Measurements from ENCODE around the gene KMT2E.
"Not testable (repeated sequence)": the region's sequence is repeated elsewhere in the genome, so short reads cannot be mapped to it uniquely, and the experiment has no call there.

The KMT2E gene

DNA sequence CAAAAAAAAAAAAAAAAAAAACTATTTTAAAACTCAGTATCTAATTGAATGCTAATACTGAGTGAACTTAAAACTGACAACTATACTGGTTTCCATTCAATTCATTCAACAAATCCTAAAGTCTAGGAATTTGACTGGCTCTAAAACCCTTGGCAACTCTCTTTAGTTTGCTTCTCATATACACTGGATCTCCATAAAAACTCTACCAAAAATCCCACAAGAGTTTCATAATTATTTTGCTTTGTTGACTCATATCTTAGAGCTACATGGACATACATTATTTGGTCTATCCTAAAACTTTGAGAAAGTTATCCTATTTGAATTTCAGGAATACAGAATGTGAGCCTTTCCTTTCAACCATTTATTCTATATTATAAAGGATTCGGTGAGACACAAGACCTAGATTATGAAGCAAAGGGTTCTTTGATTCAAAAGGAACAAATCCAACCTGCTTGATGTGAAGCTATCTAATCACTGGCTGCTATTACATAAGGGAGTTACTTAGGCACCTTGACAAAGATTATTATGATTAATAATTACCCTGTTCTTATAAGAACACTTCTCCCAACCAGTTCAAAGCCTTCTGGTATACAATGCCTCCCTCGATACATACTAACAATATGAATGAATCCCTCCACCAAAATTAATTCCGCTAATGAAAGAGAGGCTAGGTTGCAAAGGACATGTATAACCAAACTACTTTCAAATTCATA is 15.8 kb upstream of the KMT2E start:
- TF ChIP-seq, protein P1, sequence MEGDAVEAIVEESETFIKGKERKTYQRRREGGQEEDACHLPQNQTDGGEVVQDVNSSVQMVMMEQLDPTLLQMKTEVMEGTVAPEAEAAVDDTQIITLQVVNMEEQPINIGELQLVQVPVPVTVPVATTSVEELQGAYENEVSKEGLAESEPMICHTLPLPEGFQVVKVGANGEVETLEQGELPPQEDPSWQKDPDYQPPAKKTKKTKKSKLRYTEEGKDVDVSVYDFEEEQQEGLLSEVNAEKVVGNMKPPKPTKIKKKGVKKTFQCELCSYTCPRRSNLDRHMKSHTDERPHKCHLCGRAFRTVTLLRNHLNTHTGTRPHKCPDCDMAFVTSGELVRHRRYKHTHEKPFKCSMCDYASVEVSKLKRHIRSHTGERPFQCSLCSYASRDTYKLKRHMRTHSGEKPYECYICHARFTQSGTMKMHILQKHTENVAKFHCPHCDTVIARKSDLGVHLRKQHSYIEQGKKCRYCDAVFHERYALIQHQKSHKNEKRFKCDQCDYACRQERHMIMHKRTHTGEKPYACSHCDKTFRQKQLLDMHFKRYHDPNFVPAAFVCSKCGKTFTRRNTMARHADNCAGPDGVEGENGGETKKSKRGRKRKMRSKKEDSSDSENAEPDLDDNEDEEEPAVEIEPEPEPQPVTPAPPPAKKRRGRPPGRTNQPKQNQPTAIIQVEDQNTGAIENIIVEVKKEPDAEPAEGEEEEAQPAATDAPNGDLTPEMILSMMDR (IDR thresholded peaks at IDR 0.05; ENCODE audit: control extremely low read depth, extremely low read depth, low read depth, missing control alignments), result no peak
- DNase-seq (ENCODE audit: extremely low spot score), result no peak
- POLR2A ChIA-PET, result interaction anchor here (0.8 kb wide), 1 partner anchor 12 kb away, joined by 3 read pairs; no protein-coding TSS in a partner anchor
- CTCF ChIA-PET, result interaction anchor here (1.1 to 1.4 kb wide), 4 partner anchors 9 to 17 kb away, joined by 3 to 6 read pairs (median 4); no protein-coding TSS in a partner anchor

DNA sequence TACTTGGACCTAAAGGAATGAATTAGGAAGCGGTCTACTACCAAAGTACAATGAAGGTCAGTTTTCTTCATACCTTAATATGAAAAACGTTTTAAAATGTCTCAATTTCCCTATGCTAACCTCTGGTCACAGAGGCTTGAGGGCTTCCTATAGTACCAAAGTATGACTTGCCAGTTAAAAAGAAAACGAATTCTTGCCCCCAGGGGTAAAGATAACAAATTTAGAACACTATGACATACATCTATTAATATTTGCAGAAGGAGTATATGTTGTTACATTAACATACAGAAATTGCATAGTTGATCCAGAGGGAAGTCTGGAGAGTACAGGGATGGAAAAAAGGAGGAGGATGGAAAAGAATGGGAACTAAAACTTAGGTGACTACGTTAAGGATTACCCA is 13.8 kb upstream of the KMT2E start:
- TF ChIP-seq, protein P1 (IDR thresholded peaks at IDR 0.05; ENCODE audit: control extremely low read depth, extremely low read depth, low read depth, missing control alignments), result no peak
- POLR2A ChIA-PET, result no interaction called here
- no peak for DNase-seq (ENCODE audit: extremely low spot score)
- CTCF ChIA-PET, result no interaction called here

DNA sequence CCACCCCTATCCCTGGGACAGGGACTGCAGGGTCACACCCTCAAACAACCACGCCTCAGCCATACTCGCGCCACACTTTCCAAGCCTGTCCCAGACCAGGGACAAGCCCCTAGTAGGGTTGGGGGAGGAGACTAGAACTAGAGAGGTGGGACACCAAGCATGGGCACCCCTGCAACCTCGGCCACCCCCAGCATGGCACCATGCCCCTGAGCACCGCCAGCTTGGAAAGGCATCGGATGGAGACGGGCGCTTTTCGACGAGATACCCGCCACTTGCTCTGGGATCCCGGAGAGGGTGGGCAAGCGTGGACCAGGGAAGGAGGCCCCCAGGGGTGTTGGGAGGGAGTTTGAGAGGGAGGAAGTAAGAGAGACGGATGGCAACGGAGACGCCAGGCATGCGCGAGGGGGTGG is 13.1 kb upstream of the KMT2E start:
- ChIA-PET POLR2A (no interaction called here), CTCF (interaction anchor here (0.9 to 3.0 kb wide), 4 partner anchors 9 to 118 kb away, joined by 3 to 11 read pairs (median 4); no protein-coding TSS in a partner anchor)
- no peak for DNase-seq (ENCODE audit: extremely low spot score)
- TF ChIP-seq, protein P1 (IDR thresholded peaks at IDR 0.05; ENCODE audit: control extremely low read depth, extremely low read depth, low read depth, missing control alignments), result no peak

DNA sequence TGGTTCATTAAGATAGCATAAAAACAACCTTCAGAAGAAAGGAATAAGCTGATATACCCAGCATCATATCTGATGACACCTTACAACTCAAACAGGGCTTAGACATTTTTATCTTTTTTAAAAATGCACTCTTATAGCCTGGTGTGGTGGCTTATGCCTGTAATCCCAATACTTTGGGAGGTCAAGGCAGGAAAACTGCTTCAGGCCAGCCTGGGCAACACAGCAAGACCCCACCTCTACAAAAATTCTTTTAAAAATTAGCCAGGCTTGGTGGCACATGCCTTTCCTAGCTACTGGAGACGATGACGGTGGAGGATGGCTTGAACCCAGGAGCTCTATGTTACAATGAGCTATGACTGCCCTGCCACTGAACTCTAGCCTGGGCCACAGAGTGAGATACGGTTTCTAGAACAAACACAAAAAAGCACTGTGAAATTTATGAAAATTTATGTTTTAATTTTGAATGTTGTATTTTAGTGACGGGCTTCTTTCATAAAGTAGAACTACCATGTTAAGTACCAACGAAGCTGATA is 12.3 kb upstream of the KMT2E start:
- no peak for DNase-seq (ENCODE audit: extremely low spot score)
- POLR2A ChIA-PET, result interaction anchor here (1.1 kb wide), 1 partner anchor 10 kb away, joined by 10 read pairs; no protein-coding TSS in a partner anchor
- TF ChIP-seq, protein P1 (IDR thresholded peaks at IDR 0.05; ENCODE audit: control extremely low read depth, extremely low read depth, low read depth, missing control alignments), result no peak
- CTCF ChIA-PET, result interaction anchor here (0.9 to 3.0 kb wide), 7 partner anchors 8 to 119 kb away, joined by 3 to 11 read pairs (median 5); no protein-coding TSS in a partner anchor

DNA sequence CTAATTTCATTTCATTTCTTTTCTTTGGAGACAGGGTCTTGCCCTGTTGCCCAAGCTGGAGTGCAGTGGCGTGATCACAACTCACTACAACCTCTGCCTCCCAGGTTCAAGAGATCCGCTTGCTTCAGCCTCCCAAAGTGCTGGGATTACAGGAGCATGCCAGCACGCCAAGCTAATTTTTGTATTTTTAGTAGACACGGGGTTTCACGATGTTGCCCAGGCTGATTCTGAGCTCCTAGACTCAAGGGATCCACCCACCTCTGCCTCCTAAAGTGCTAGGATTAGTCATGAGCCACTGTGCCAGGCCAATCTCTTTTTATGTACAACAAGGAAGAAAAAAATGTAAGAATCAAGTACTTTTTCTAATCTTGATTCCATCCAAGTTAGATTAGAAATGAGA is 10.7 kb upstream of the KMT2E start:
- POLR2A ChIA-PET, result interaction anchor here (0.8 kb wide), 1 partner anchor 22 kb away, joined by 3 read pairs; no protein-coding TSS in a partner anchor
- no peak for DNase-seq (ENCODE audit: extremely low spot score)
- TF ChIP-seq, protein P1 (IDR thresholded peaks at IDR 0.05; ENCODE audit: control extremely low read depth, extremely low read depth, low read depth, missing control alignments), result no peak
- CTCF ChIA-PET, result interaction anchor here (1.2 to 3.0 kb wide), 4 partner anchors 13 to 22 kb away, joined by 5 to 11 read pairs (median 7); no protein-coding TSS in a partner anchor

DNA sequence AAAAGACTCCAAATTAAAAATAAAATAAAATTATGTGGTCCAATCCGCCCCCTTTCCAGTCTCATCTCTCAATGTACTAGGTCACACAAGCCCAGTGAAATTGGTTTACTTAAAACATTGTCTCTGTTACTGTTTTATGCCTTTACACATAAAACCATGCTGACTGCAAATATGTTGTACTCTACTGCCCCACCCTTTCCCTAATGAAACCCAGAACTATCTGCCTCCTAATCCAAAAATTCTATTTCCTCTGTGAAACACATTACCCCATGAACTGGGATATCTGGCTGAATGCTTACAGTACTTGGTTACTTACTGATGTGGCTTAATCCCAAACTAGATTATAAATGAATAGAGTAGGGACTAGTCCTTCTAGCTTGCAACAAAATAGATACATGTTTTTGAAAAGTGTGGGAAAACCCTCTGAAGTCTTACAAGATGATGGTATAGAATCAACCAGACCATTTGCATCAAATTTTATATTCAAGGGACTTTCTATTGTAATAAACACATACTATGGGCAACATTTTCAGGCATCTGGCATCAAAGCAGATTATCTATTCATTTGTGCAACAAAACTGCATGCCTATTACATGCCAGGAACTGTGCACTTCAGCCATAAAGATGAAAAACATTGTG is 10.0 kb upstream of the KMT2E start:
- ChIA-PET POLR2A (interaction anchor here (0.8 kb wide), 1 partner anchor 23 kb away, joined by 3 read pairs; no protein-coding TSS in a partner anchor), CTCF (interaction anchor here (1.0 kb wide), 1 partner anchor 22 kb away, joined by 3 read pairs; no protein-coding TSS in a partner anchor)
- TF ChIP-seq, protein P1 (IDR thresholded peaks at IDR 0.05; ENCODE audit: control extremely low read depth, extremely low read depth, low read depth, missing control alignments), result no peak
- DNase-seq (ENCODE audit: extremely low spot score), result no peak

DNA sequence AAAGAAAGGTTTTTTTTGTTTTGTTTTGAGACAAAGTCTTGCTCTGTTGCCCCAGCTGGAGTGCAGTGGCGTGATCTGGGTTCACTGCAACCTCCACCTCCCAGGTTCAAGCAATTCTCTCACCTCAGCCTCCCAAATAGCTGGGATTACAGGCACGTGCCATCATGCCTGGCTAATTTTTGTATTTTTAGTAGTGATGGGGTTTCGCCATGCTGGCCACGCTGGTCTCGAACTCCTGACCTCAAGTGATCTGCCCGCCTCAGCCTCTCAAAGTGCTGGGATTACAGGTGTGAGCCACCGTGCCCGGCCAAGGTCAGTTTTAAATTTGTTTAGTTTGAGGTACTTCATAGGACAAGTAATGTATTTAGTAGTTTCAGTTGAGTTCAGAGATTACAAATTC is 9.0 kb upstream of the KMT2E start:
- POLR2A ChIA-PET, result interaction anchor here (1.3 kb wide), 1 partner anchor 9 kb away, joined by 3 read pairs; the partner anchor contains the start of gene KMT2E
- CTCF ChIA-PET, result interaction anchor here (14.0 kb wide), 1 partner anchor 23 kb away, joined by 173 read pairs; no protein-coding TSS in a partner anchor
- DNase-seq (ENCODE audit: extremely low spot score), result not testable (repeated sequence)

DNA sequence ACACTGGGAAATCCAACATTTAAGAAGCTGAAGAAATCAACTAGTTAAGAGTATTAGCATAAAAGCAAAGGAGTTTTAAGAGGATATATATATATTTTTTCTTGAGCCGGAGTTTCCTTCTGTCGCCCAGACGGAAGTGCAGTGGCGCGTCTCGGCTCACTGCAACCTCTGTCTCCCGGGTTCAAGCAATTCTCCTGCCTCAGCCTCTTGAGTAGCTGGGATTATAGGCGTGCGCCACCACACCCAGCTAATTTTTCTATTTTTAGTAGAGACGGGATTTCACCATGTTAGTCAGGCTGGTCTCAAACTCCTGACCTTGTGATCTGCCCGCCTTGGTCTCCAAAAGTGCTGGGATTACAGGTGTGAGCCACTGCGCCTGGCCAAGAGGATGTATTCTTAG is 8.5 kb upstream of the KMT2E start:
- CTCF ChIA-PET, result interaction anchor here (0.7 to 14.0 kb wide), 3 partner anchors 10 to 23 kb away, joined by 3 to 173 read pairs (median 3); no protein-coding TSS in a partner anchor
- POLR2A ChIA-PET, result interaction anchor here (1.3 kb wide), 1 partner anchor 8 kb away, joined by 3 read pairs; the partner anchor contains the start of gene KMT2E
- not testable (repeated sequence) for DNase-seq (ENCODE audit: extremely low spot score)

Measured in GM10248 (cell line).